ENCODE data around the gene SEMA3D.

Gene SEMA3D

GRCh38 chr7:85074016-85074415 lies 112.8 kb downstream of the SEMA3D start:
- no peak for DNase-seq

GRCh38 chr7:85070967-85071628 lies 115.8 kb downstream of the SEMA3D start:
- no peak for DNase-seq

GRCh38 chr7:85068799-85069198 lies 118.1 kb downstream of the SEMA3D start:
- DNase-seq, result no peak

GRCh38 chr7:85067371-85067770 lies 119.5 kb downstream of the SEMA3D start:
- no peak for DNase-seq

- DNase-seq, result no peak
Observed at GRCh38 chr7:85065888-85066485, 120.9 kb downstream of the SEMA3D start.

- DNase-seq, result peak; percentile 11
Observed at GRCh38 chr7:85065306-85065705, 121.5 kb downstream of the SEMA3D start.

GRCh38 chr7:85062651-85063050 lies 124.2 kb downstream of the SEMA3D start:
- DNase-seq, result no peak

GRCh38 chr7:85061456-85061855 lies 125.4 kb downstream of the SEMA3D start:
- no peak for DNase-seq

- DNase-seq, result no peak
Observed at GRCh38 chr7:85060696-85061095, 126.2 kb downstream of the SEMA3D start.

- DNase-seq, result no peak
Observed at GRCh38 chr7:85055906-85056305, 130.9 kb downstream of the SEMA3D start.

GRCh38 chr7:85055196-85055595 lies 131.7 kb downstream of the SEMA3D start:
- no peak for DNase-seq

GRCh38 chr7:85054306-85054705 lies 132.6 kb downstream of the SEMA3D start:
- DNase-seq, result no peak

- no peak for DNase-seq
Observed at GRCh38 chr7:85052894-85053293, 134.0 kb downstream of the SEMA3D start.

- no peak for DNase-seq
Observed at GRCh38 chr7:85052056-85052737, 134.7 kb downstream of the SEMA3D start.

- no peak for DNase-seq
Observed at GRCh38 chr7:85046534-85046933, 140.3 kb downstream of the SEMA3D start.

GRCh38 chr7:85041605-85042216 lies 145.1 kb downstream of the SEMA3D start:
- no peak for DNase-seq

GRCh38 chr7:85039196-85039923 lies 147.5 kb downstream of the SEMA3D start:
- no peak for DNase-seq

GRCh38 chr7:85038466-85038865 lies 148.4 kb downstream of the SEMA3D start:
- no peak for DNase-seq

- DNase-seq, result no peak
Observed at GRCh38 chr7:85033263-85033662, 153.6 kb downstream of the SEMA3D start.

- no peak for DNase-seq
Observed at GRCh38 chr7:85031475-85031874, 155.4 kb downstream of the SEMA3D start.

GRCh38 chr7:85030893-85031292 lies 156.0 kb downstream of the SEMA3D start:
- DNase-seq, result no peak

- DNase-seq, result peak; percentile 17
Observed at GRCh38 chr7:85025312-85025756, 161.5 kb downstream of the SEMA3D start.

- no peak for DNase-seq
Observed at GRCh38 chr7:85023916-85024315, 162.9 kb downstream of the SEMA3D start.

Data from NCI-H446 treated with DMSO at 0.1 percent for 48 hours (cell line).